Activated naive CD4-positive, alpha-beta T cell treated with anti-CD3 and anti-CD28 coated beads, Interleukin-2, amount 50 U/mL, for 72 hours (primary cell): ENCODE results near the gene MGST2. TPM values are rescaled to one million over a fixed set of nuclear protein-coding genes. Genes with fewer than 3 reads are reported as not detected.
"Not testable (repeated sequence)": the region's sequence is repeated elsewhere in the genome, so short reads cannot be mapped to it uniquely, and the experiment has no call there.

Experiments
- ATAC-seq, 2 donors: fragments of 150-1000 bp; cut with Tn5 transposase; 2 replicates each; pipeline ENCODE4 v1.10.0; 2021; ENCODE audit warnings: mild to moderate bottlenecking in 2 of 2, moderate library complexity in 2 of 2
- DNase-seq, 2 donors: peaks; one replicate each; pipeline ENCODE4 v3.0.0; 2021 to 2022; ENCODE audit warnings: low spot score in 2 of 2
- H3K27ac Mint-ChIP-seq, 2 donors: one replicate each; pipeline ENCODE4 v1.8.0; 2022; ENCODE audit warnings: mild to moderate bottlenecking in 2 of 2, mixed read lengths in 2 of 2
- H3K36me3 Mint-ChIP-seq, 2 donors: one replicate each; pipeline ENCODE4 v1.8.0; 2022; ENCODE audit warnings: mixed read lengths in 2 of 2
- H3K9me3 Mint-ChIP-seq, 2 donors: one replicate each; pipeline ENCODE4 v1.8.0; 2022; ENCODE audit warnings: mixed read lengths in 2 of 2
- total RNA-seq, 2 donors: library from RNA; stranded (reverse); gene quantifications; one replicate each; pipeline ENCODE4 v1.2.3, GENCODE V29; 2022

Gene MGST2
- total RNA-seq: 10 to 100 TPM; 18.0 to 40.4 TPM

DNA sequence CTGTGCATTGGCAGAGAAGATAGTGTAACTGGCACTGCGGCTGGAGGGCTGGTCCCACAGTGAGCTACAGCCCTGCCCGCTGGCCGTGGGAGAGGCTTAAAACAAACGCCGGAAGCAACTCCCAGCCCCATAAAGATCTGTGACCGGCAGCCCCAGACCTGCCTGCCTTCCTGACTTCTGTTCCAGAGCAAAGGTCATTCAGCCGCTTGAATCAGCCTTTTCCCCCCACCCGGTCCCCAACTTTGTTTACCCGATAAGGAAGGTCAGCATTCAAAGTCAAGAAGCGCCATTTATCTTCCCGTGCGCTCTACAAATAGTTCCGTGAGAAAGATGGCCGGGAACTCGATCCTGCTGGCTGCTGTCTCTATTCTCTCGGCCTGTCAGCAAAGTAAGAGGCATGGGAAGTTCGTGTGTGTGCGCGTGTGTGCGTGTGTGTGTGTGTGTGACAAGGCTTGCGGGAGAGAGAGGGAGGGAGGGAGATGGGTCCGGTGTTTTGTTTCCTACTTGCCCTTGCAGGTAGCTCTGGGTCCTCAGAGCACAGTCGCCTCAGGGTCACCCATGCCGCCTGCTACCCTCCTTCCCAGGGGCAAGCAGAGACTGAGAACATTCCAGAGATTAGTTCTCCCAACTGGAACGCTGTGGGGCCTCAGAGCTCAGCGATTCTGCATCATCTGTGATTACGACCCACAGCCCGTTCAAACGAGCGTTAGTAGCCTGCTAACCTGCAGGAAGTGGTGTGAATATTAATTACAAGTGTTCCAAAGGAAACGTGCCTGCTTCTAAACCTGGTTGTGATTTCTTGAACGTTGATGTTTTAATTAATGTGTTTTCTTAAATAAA is at the start of gene MGST2:
TSS of gene MGST2 (plus strand) at position 130 of the 840 bp plus-strand sequence. CDS start at position 331, 201 bp downstream.
- peaks cover 0 to 5% of the 10 kb centered on the region in 2 donors for H3K9me3 Mint-ChIP-seq
- H3K27ac Mint-ChIP-seq: peak within 1 kb of the TSS; percentile 86 to 93
- peak; percentile 82 to 91 for ATAC-seq
- H3K36me3 Mint-ChIP-seq: peaks cover 0 to 33% of the 10 kb centered on the region in 2 donors
- DNase-seq: peak; percentile 14 to 75

DNA sequence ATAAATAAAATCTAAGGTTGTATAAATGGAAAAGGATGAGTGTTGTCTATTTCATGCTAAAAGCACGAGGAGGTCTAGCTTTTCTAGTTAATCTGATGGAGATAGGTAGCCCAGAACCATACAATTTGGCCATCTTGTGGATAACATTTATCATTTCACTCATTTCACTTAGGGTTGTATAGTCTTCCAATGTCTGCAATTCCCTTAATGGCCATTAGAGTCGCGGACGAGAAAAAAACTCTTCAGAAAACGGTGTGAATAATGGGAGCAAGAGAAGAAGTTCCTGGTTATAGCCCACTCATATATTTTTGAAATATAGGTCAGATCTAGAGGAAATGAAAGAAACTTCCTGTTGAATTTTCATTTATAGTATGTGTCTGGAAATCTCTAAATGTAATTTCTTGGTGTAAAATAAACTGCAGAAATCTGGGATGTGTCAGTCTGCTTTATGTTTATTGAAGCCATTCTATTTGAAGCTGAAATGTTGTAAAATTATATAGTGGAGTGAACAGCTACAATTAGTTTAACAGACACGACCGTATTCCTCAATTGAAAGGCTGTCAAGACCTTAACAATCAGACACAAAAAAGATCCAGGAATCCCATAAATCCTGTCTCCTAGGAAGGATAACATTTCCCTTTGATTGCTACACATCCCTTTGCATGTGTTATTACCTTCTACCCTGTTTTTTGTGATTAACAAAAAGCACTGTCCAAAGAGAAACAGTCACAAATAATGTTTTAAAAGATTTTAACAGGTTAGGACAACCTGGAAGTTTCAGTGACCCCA is 47.7 kb upstream of the MGST2 start:
- Mint-ChIP-seq H3K36me3 (no peaks in the 10 kb centered on the region), H3K9me3 (no peaks in the 10 kb centered on the region), H3K27ac (no peak overlapping the region)
- ATAC-seq (no peak), DNase-seq (no peak)

- Mint-ChIP-seq H3K27ac (no peak overlapping the region), H3K36me3 (no peaks in the 10 kb centered on the region), H3K9me3 (no peaks in the 10 kb centered on the region)
- ATAC-seq: peak in 1 of 2 donors; percentile 72
- DNase-seq: no peak
Measured at GRCh38 chr4:139619644-139620043, 46.0 kb upstream of the MGST2 start.

DNA sequence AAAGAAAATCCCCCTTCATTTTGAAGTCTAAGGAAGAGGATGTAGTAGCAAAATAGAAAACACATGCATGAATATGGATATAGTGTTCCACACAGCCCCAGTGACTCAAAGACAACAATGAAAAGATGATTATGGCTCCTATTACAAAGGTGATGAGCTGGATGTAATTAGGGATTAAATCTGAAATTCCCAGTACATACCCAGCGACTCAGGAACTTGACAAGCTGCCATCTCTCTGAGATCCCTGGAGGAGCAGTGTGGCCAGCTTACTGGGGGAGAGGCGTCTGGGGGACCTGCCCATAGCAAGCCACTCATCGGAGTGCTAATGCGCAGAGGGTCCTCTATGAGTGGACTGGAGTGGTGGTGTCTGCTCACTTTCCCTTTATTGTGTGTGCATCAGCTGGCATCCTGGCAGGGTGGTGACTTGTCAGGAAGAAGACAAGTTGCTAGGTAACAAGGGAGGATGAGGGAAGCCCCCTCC is 42.7 kb upstream of the MGST2 start:
- DNase-seq (no peak), ATAC-seq (no peak)
- no peaks in the 10 kb centered on the region for H3K9me3 Mint-ChIP-seq
- H3K27ac Mint-ChIP-seq: no peak overlapping the region
- H3K36me3 Mint-ChIP-seq: no peaks in the 10 kb centered on the region

- no peaks in the 10 kb centered on the region for H3K36me3 Mint-ChIP-seq
- DNase-seq (no peak), ATAC-seq (no peak)
- no peaks in the 10 kb centered on the region for H3K9me3 Mint-ChIP-seq
- no peak overlapping the region for H3K27ac Mint-ChIP-seq
Measured at GRCh38 chr4:139624441-139625092, 41.1 kb upstream of the MGST2 start.

DNA sequence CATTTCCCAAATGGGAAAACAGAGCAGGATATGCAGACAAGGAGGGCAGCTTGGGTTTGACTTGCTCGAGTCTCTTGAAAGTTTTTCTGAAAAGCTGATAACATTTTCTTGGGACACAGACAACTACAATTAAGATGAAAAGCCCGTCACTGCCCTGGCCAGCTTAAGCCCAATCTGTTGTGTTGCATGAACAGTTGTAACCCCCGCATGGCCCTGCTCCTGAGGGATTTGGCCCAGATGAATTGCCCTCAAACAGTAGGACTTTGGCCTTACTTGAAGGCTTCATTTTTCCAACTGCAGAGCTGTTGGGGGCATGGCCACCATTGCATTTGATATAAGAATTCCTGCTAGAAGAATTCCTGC is 40.5 kb upstream of the MGST2 start:
- DNase-seq (no peak), ATAC-seq (no peak)
- Mint-ChIP-seq H3K36me3 (no peaks in the 10 kb centered on the region), H3K9me3 (no peaks in the 10 kb centered on the region), H3K27ac (no peak overlapping the region)

GRCh38 chr4:139625482-139625881 is 40.1 kb upstream of the MGST2 start:
- DNase-seq (no peak), ATAC-seq (no peak)
- H3K36me3 Mint-ChIP-seq: no peaks in the 10 kb centered on the region
- no peak overlapping the region for H3K27ac Mint-ChIP-seq
- no peaks in the 10 kb centered on the region for H3K9me3 Mint-ChIP-seq

- H3K9me3 Mint-ChIP-seq: no peaks in the 10 kb centered on the region
- no peaks in the 10 kb centered on the region for H3K36me3 Mint-ChIP-seq
- DNase-seq: no peak
- no peak overlapping the region for H3K27ac Mint-ChIP-seq
- ATAC-seq: no peak
Measured at GRCh38 chr4:139628184-139629012, 37.2 kb upstream of the MGST2 start.

DNA sequence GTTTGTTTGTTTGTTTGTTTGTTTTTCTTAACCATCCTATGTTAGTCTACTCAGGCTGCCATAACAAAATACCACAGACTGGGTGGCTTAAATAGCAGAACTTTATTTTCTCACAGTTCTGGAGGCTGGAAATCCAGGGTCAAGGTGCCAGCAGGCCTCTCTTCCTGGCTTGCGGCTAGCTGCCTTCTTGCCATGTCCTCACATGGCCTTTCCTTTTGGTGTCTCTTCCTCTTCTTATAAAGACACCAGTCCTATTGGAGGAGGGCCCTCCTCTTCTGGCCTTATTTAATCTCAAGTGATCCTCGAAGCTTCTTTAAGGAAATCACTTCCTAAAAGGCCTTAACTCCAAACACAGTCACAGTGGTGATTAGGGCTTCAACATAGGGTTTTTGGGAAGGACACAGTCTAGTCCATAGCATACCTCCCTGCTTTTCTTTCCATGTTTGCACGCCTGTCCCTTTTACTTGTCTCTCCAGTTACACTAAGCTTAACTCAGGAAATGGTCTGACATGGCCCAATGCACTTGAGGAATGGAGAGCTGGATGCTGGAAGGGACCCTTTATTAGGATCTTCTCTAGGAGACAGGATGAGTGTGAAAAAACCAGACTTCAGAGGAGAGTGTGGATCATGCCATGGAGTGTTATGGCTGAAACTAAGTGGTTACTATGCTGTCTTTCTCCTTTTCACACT is 36.0 kb upstream of the MGST2 start:
- no peak for DNase-seq
- H3K9me3 Mint-ChIP-seq: no peaks in the 10 kb centered on the region
- no peak overlapping the region for H3K27ac Mint-ChIP-seq
- H3K36me3 Mint-ChIP-seq: no peaks in the 10 kb centered on the region
- no peak for ATAC-seq

DNA sequence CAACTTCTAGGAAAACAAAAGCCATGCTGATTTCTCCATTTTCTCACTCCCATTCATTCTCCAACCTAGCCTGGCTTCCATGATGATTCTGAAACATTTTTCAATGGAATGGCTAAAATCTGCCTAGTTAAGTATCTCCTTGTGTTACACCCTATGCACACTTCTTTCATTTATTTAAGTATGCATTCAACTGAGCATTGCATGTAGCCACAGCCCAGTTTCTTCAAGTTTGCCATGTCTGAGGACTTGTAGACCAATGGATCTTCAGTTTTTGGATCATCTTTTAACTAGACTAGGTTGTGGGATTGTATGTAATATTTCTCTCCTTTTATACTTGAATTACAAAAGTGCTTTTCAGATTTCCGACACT is 35.5 kb upstream of the MGST2 start:
- no peak for ATAC-seq
- DNase-seq: no peak
- Mint-ChIP-seq H3K9me3 (no peaks in the 10 kb centered on the region), H3K36me3 (no peaks in the 10 kb centered on the region), H3K27ac (no peak overlapping the region)

DNA sequence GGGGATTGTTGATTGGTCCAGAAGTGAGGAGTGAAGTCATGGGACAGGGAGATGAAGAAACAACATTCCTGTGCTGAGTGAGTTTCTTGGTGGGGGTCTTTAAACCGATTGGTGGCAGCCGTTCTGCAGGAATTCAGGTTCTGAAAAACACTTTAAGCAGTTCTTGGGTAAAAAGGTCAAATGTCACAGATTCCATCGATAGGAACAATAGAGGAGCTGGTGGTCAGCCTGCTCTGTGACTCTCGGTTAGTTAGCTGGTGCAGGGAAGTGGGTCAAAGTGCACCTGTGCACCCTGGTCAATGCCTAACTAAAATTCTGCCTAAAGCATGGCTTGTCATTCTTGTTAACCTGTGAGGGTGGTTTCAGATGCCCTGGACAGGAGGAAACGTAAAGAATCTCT is 34.6 kb upstream of the MGST2 start:
- H3K9me3 Mint-ChIP-seq: no peaks in the 10 kb centered on the region

DNA sequence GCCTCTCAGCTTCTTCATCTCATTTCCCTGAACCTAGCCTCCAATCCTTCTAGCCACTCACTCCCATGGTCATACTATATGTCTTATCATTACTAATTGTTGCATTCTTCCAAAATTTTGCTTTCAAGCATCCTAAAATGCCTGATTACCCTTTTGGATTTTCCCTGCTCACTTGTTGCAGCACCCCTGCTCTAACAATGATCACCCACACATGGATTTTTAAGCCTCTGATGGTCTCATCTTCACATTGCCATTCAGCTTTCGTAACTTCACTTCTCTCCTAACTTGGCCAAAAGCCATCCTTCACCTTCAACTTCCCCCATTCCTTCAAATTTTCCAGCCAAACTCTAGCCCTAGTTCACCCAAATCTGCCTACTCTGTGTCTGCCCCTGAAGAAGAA is 33.8 kb upstream of the MGST2 start:
- H3K9me3 Mint-ChIP-seq: no peaks in the 10 kb centered on the region
- DNase-seq (no peak), ATAC-seq (no peak)
- H3K36me3 Mint-ChIP-seq: no peaks in the 10 kb centered on the region
- no peak overlapping the region for H3K27ac Mint-ChIP-seq

More for the DNA sequence above, 34.6 kb upstream of the MGST2 start:
- DNase-seq (no peak), ATAC-seq (no peak)
- no peaks in the 10 kb centered on the region for H3K36me3 Mint-ChIP-seq
- no peak overlapping the region for H3K27ac Mint-ChIP-seq

DNA sequence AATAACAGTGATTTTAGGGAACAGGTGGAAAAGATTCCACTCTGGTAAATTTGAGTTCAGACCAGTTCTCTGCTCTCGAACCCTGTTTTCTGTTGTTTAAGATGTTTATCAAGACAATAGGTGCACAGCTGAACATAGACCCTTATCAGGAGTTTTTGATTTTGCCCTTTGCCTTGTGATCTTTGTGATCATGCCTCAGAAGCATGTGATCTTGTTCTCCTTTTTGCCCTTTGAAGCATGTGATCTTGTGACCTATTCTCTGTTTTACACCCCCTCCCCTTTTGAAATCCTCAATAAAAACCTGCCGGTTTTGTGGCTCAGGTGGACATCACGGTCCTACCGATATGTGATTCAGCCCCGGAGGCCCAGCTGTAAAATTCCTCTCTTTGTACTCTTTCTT is 32.9 kb upstream of the MGST2 start:
- ATAC-seq, H3K27ac Mint-ChIP-seq, H3K9me3 Mint-ChIP-seq, H3K36me3 Mint-ChIP-seq, DNase-seq: not testable (repeated sequence)

- no peak for ATAC-seq
- no peak for DNase-seq
- no peaks in the 10 kb centered on the region for H3K36me3 Mint-ChIP-seq
- no peak overlapping the region for H3K27ac Mint-ChIP-seq
- H3K9me3 Mint-ChIP-seq: peaks cover 0 to 8% of the 10 kb centered on the region in 2 donors
Measured at GRCh38 chr4:139633195-139633594, 32.4 kb upstream of the MGST2 start.

DNA sequence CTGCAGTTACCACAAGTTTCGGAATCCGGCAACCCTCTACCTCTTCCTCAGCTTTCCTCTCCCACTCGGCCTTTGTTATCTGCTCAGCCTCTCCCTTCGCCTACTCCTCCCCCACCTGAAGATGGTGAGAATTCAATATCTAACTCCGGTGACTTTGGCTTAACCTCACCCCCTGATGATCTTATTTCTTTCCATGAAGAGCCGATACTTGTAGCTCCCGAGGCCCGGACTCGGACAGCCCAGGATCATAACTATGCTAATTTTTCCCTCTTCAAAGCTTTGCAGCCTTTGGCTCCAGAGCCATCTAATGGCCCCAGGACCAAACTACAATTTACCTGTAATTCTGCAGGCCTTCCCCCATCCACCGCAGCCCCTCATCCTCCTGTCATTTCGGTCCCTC is 32.0 kb upstream of the MGST2 start:
- DNase-seq (no peak), ATAC-seq (no peak)
- no peak overlapping the region for H3K27ac Mint-ChIP-seq
- peaks cover 2 to 10% of the 10 kb centered on the region in 2 donors for H3K9me3 Mint-ChIP-seq
- peaks cover 2% of the 10 kb centered on the region in 2 donors for H3K36me3 Mint-ChIP-seq

DNA sequence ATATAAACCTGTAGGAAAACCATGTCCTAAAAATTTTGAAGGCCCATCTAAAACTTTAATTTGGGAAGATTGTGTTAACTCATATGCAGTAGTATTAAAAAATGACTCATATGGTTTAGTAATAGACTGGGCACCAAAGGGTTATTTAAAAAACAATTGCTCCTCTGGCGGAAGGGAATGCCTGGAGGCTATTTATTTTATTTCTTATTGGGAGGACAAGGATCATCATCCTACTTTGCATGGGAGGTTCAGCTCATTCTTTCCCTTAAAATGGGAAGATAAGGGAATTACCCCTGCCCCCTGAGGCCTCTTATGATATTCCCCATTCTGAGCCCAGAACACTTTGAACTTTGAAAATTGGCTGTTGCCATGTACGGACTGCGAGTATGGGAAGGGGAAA is 29.7 kb upstream of the MGST2 start:
- Mint-ChIP-seq H3K27ac (no peak overlapping the region), H3K9me3 (peaks cover 5 to 14% of the 10 kb centered on the region in 2 donors), H3K36me3 (peaks cover 4 to 6% of the 10 kb centered on the region in 2 donors)
- ATAC-seq (no peak), DNase-seq (no peak)
